ENCODE measurements around the gene ANKRD29. TPM values are rescaled to one million over a fixed set of nuclear protein-coding genes. Genes with fewer than 3 reads are reported as not detected.

The ANKRD29 gene
- total RNA-seq, 1 donor from 2014 or later = 56.5 TPM

DNA sequence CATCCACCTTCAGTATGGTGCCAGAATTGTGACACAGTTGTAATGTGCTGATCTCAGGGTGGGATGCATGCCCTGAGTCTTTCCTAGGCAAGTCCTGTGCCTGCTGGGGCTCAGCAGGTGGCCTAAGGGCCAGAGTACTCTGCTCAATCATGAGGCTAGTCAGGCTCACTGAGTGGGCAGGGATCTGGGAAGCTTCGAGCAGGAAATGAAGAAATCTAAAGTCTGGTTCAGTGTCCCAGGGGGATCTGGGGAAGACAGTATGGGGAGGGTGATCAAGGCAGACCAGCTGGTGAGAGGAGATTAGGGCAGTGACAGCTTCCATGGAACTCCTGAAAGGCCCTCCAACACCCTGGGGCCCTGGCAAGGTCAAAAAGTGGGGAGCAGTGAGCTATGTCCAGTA, 8.9 kb upstream of the ANKRD29 start:
- Histone ChIP-seq H3K27ac (no peak overlapping the region), H3K27me3 (ENCODE audit: low read depth) (no peaks in the 10 kb centered on the region)
- ATAC-seq = no peak

DNA sequence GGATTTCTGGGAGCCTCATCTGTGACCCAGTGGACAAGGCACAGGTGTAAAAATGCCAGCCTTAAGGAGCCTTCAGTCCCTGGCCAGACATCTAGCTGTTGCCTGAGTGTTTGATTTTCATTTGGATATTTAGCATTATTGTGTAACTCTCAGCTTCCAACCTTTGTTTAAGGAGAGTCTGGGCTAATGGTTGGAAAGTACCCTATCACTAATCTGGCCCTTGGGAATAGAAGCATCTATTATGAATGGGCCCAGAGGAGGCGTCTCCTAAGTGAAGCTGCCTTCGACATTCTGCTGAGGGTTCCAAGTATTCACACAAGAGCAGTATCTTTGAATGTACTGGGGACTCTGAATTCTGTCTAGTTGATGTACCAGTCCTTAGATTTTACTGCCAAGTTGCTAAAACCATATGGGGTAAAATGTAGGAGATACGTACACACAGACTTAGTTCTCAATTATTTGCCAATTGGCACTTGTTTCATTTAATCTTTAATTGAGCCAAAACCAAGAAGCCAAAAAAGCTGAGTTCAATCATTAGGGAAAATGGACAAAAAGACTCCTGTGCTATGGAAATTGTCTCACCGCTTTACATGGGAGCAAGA, 7.2 kb upstream of the ANKRD29 start:
- Histone ChIP-seq H3K9me3 (no peaks in the 10 kb centered on the region), H3K4me1 (no peaks in the 10 kb centered on the region), H3K27me3 (ENCODE audit: low read depth) (no peaks in the 10 kb centered on the region), H3K27ac (no peak overlapping the region), H3K4me3 (no peak overlapping the region), H3K36me3 (no peaks in the 10 kb centered on the region)
- TF ChIP-seq, protein P1, sequence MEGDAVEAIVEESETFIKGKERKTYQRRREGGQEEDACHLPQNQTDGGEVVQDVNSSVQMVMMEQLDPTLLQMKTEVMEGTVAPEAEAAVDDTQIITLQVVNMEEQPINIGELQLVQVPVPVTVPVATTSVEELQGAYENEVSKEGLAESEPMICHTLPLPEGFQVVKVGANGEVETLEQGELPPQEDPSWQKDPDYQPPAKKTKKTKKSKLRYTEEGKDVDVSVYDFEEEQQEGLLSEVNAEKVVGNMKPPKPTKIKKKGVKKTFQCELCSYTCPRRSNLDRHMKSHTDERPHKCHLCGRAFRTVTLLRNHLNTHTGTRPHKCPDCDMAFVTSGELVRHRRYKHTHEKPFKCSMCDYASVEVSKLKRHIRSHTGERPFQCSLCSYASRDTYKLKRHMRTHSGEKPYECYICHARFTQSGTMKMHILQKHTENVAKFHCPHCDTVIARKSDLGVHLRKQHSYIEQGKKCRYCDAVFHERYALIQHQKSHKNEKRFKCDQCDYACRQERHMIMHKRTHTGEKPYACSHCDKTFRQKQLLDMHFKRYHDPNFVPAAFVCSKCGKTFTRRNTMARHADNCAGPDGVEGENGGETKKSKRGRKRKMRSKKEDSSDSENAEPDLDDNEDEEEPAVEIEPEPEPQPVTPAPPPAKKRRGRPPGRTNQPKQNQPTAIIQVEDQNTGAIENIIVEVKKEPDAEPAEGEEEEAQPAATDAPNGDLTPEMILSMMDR (IDR thresholded peaks at IDR 0.05) = no peak
- DNase-seq (no peak), ATAC-seq (peak; percentile 61 to 86)
- intact Hi-C loops (cut with DNase I) = no loop called here

More for the DNA sequence above, 8.9 kb upstream of the ANKRD29 start:
- H3K9me3 ChIP-seq = no peaks in the 10 kb centered on the region
- no peak overlapping the region for H3K4me3 ChIP-seq
- TF ChIP-seq, protein P1 (IDR thresholded peaks at IDR 0.05) = no peak
- no peaks in the 10 kb centered on the region for H3K4me1 ChIP-seq
- DNase-seq = no peak
- intact Hi-C loops (cut with DNase I) = no loop called here
- H3K36me3 ChIP-seq = no peaks in the 10 kb centered on the region

DNA sequence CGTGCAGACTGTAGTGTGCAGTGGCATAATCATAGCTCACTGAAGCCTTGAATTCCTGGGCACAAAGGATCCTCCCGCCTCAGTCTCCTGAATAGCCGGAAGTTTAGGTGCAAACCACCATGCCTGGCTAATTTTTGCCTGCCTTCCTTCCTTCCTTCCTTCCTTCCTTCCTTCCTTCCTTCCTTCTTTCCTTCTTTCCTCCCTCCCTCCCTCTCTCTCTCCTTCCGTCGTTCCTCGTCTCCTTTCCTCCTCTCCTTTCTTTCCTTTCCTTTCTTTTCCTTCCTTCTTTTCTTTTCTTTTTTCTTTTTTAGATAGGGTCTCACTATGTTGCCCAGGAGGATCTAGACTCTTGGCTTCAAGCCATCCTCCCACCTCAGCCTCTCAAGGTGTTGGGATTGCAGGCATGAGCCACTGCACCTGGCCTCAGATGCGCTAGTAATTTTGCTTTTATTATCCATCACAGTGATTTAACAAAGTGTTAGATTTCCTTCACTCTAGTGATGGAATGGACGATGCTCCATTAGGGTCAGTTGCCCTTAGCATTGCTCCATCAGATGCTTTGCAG, 6.6 kb upstream of the ANKRD29 start:
- intact Hi-C loops (cut with DNase I) = no loop called here

DNA sequence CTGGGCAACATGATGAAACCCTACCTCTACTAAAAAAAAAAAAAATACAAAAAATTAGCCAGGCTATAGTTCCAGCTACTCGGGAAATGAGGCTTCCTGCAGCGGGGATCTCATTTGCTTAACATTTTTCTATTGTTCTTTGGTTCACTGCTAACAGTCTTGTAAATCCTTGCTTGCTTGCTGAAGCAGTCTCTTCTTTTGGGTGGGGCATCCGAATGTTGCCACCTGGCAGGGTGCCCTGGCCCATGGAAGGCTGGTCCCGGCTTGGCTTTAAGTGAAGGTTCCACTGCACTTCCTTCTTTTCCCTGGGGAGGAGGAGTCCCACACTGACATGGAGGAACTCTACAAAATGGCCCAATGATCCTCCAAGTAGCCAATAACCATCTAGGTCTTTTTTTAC, 6.0 kb upstream of the ANKRD29 start:
- intact Hi-C loops (cut with DNase I) = no loop called here
- Histone ChIP-seq H3K36me3 (no peaks in the 10 kb centered on the region), H3K4me3 (no peak overlapping the region), H3K4me1 (no peaks in the 10 kb centered on the region), H3K27me3 (ENCODE audit: low read depth) (no peaks in the 10 kb centered on the region), H3K27ac (no peak overlapping the region), H3K9me3 (no peaks in the 10 kb centered on the region)
- ATAC-seq = no peak
- no peak for DNase-seq
- TF ChIP-seq, protein P1 (IDR thresholded peaks at IDR 0.05) = no peak

More for the DNA sequence above, 6.6 kb upstream of the ANKRD29 start:
- no peaks in the 10 kb centered on the region for H3K9me3 ChIP-seq
- H3K4me3 ChIP-seq = no peak overlapping the region
- DNase-seq (no peak), ATAC-seq (no peak)
- TF ChIP-seq, protein P1 (IDR thresholded peaks at IDR 0.05) = no peak
- H3K36me3 ChIP-seq = no peaks in the 10 kb centered on the region
- H3K4me1 ChIP-seq = no peaks in the 10 kb centered on the region
- no peaks in the 10 kb centered on the region for H3K27me3 ChIP-seq (ENCODE audit: low read depth)
- H3K27ac ChIP-seq = no peak overlapping the region

DNA sequence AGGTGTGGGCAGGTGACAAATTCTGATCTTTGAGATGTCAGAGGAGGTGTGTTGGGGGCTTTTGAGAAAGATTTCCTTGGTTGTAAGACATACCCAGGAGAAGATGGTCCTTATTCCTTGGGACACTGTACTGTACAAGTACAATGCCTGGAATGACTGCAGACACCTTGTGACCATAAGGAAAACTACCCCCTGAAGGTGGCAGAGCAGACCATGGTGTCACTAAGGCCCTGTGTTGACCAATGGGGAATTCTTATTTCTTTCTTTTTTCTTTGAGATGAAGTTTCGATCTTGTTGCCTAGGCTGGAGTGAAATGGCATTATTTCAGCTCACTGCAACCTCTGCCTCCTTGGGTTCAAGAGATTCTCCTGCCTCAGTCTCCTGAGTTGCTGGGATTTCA, 4.4 kb upstream of the ANKRD29 start:
- Histone ChIP-seq H3K27ac (no peak overlapping the region), H3K4me3 (no peak overlapping the region), H3K36me3 (no peaks in the 10 kb centered on the region), H3K4me1 (peaks cover 10% of the 10 kb centered on the region), H3K27me3 (ENCODE audit: low read depth) (peaks cover 4% of the 10 kb centered on the region), H3K9me3 (no peaks in the 10 kb centered on the region)
- no peak for ATAC-seq
- TF ChIP-seq, protein P1 (IDR thresholded peaks at IDR 0.05) = no peak
- no peak for DNase-seq
- intact Hi-C loops (cut with DNase I) = no loop called here
